Measurements from ENCODE around the gene EFHC1.

DNA sequence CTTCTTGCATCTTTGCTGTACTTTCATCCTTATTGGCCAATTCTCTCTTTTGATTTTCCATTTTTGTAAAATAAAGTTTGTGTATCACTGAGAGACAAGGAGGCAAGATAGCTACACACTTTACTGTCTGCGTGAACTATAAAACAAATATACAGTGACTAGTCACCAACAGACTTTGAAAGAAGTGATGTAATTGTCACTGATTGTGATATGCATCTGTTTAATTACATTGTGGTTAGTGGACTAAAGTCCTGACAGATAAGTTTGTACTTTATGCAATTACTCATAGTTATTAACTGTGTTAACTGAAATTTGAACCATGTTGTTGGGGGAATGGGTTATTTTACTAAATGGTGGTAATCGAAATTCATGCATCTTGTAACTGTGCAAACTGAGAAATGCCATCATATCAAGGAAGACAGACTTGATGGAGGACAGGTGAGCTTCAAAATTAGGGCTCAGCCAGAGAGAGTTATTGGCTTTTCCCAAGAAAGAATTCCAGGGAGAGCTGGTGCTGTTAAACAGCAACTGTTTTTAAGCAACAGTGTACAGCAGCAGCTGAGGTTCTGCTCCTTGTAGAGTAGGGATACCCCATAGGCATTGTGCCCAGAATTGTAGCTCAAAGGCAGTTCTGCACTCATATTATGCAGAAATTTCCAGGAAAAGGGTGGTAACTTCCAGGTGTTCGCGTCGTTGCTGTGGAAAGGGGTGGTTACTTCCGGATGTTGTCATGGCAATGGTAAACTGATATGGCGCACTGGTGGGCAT, 62.9 kb downstream of the EFHC1 start:
- TF ChIP-seq, protein P1, sequence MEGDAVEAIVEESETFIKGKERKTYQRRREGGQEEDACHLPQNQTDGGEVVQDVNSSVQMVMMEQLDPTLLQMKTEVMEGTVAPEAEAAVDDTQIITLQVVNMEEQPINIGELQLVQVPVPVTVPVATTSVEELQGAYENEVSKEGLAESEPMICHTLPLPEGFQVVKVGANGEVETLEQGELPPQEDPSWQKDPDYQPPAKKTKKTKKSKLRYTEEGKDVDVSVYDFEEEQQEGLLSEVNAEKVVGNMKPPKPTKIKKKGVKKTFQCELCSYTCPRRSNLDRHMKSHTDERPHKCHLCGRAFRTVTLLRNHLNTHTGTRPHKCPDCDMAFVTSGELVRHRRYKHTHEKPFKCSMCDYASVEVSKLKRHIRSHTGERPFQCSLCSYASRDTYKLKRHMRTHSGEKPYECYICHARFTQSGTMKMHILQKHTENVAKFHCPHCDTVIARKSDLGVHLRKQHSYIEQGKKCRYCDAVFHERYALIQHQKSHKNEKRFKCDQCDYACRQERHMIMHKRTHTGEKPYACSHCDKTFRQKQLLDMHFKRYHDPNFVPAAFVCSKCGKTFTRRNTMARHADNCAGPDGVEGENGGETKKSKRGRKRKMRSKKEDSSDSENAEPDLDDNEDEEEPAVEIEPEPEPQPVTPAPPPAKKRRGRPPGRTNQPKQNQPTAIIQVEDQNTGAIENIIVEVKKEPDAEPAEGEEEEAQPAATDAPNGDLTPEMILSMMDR (conservative IDR thresholded peaks at IDR 0.05), result no peak
- TF ChIP-seq ZFX (IDR thresholded peaks at IDR 0.05), result no peak
